Endothelial cell of umbilical vein (primary cell): ENCODE measurements around the gene KRT222. TPM values are rescaled to one million over a fixed set of nuclear protein-coding genes. Genes with fewer than 3 reads are reported as not detected.

Source experiments
- BruUV-seq: library from RNA; stranded (reverse); fragments of 400-500 nt; replicated peaks from 2 replicates; lab custom pipeline; 2021; lab: Mats Ljungman, UMichigan
- CTCF ChIA-PET: fragments of 300-600, 350-600 bp; sonication (Branson Sonifier 250); formaldehyde crosslinking; loops from one replicate; lab custom pipeline; 2021; ENCODE audit warnings: antibody characterized with exemption, inconsistent platforms; lab: Charles Lee
- POLR2A ChIA-PET: fragments of 300-600, 350-600 bp; sonication (Branson Sonifier 250); formaldehyde crosslinking; loops from one replicate; lab custom pipeline; 2021; ENCODE audit warnings: antibody characterized with exemption, inconsistent platforms; lab: Charles Lee
- DNase-seq: peaks from one replicate; pipeline ENCODE4 v3.0.0-alpha.2; 2011; ENCODE audit warnings: low read depth, low spot score
- FAIRE-seq: peaks from 2 replicates; lab custom pipeline; 2011; peaks lifted over from hg19 to GRCh38; lab: Jason Lieb, UNC
- H2AFZ ChIP-seq: 2 replicates; pipeline ENCODE4 v1.6.0; 2012; ENCODE audit warnings: low read depth, low read length, control low read depth, inconsistent platforms
- H3K27ac ChIP-seq: 2 replicates; pipeline ENCODE4 v1.5.1; 2011; ENCODE audit warnings: low read depth, mild to moderate bottlenecking, control low read depth, low read length, moderate library complexity; ENCODE audit not compliant: insufficient read depth
- H3K27me3 ChIP-seq, 2 experiments: 2 replicates each; pipeline versions ENCODE4 v1.6.0 to v1.6.1; 2011; ENCODE audit warnings: low read length in 2 of 2, mixed read lengths in 1 of 2; ENCODE audit not compliant: control insufficient read depth in 2 of 2, insufficient read depth in 2 of 2
- H3K36me3 ChIP-seq, 2 experiments: 2 replicates in 1 of 2; 3 replicates in 1 of 2; pipeline ENCODE4 v1.5.1; 2011; ENCODE audit warnings: low read length in 2 of 2, mild to moderate bottlenecking in 1 of 2, moderate library complexity in 1 of 2; ENCODE audit not compliant: control insufficient read depth in 2 of 2, insufficient read depth in 2 of 2; ENCODE audit errors: extremely low read depth in 1 of 2
- H3K4me1 ChIP-seq: 3 replicates; pipeline ENCODE4 v1.5.1; 2011; ENCODE audit warnings: mild to moderate bottlenecking, low read length; ENCODE audit not compliant: control insufficient read depth, insufficient read depth; ENCODE audit errors: extremely low read depth
- H3K4me2 ChIP-seq: 2 replicates; pipeline ENCODE4 v1.6.1; 2011; ENCODE audit warnings: low read length, control low read depth, mixed read lengths; ENCODE audit not compliant: insufficient read depth
- H3K4me3 ChIP-seq, 3 experiments: fragments of 200-600 bp in 1 of 3; sonication (generic), shearing (Covaris generic) in 1 of 3; replicated peaks in 1 of 3; 2 replicates each; pipeline ENCODE4 v1.5.1; 2011 to 2016; ENCODE audit warnings: control low read depth in 3 of 3, low read length in 3 of 3, mild to moderate bottlenecking in 2 of 3, inconsistent platforms in 1 of 3, low read depth in 1 of 3, moderate library complexity in 1 of 3; ENCODE audit not compliant: insufficient read depth in 1 of 3
- H3K79me2 ChIP-seq: 2 replicates; pipeline ENCODE4 v1.6.0; 2012; ENCODE audit warnings: low read length, inconsistent platforms; ENCODE audit not compliant: control insufficient read depth, insufficient read depth
- H3K9ac ChIP-seq: replicated peaks from 2 replicates; pipeline ENCODE3; 2011; ENCODE audit warnings: low read length, control low read depth; ENCODE audit not compliant: insufficient read depth; ENCODE audit errors: extremely low read depth
- H3K9me1 ChIP-seq: replicated peaks from 3 replicates; pipeline ENCODE4 v1.6.0; 2011; ENCODE audit warnings: mild to moderate bottlenecking, low read length; ENCODE audit not compliant: control insufficient read depth, insufficient read depth; ENCODE audit errors: extremely low read depth
- H3K9me3 ChIP-seq: replicated peaks from 2 replicates; pipeline ENCODE4 v1.5.1; 2012; ENCODE audit warnings: low read length, inconsistent platforms; ENCODE audit not compliant: control insufficient read depth, insufficient read depth
- H4K20me1 ChIP-seq: replicated peaks from 2 replicates; pipeline ENCODE3; 2011; ENCODE audit warnings: mild to moderate bottlenecking, low read length; ENCODE audit not compliant: control insufficient read depth, insufficient read depth; ENCODE audit errors: extremely low read depth
- CTCF ChIP-seq, 2 donors: IDR thresholded peaks; 1 replicate in 1 of 2; 2 replicates in 1 of 2; pipeline ENCODE4 v1.5.1; 2011; ENCODE audit warnings: low read length in 2 of 2, mild to moderate bottlenecking in 2 of 2, moderate library complexity in 2 of 2, control low read depth in 1 of 2, inconsistent platforms in 1 of 2, low read depth in 1 of 2; ENCODE audit not compliant: insufficient read depth in 1 of 2; ENCODE audit errors: extremely low read depth in 1 of 2
- EZH2 ChIP-seq: IDR thresholded peaks from 2 replicates; pipeline ENCODE4 v1.6.1; 2012; ENCODE audit warnings: borderline replicate concordance, low read depth, mild to moderate bottlenecking, moderate library complexity, low read length, inconsistent platforms; ENCODE audit not compliant: severe bottlenecking
- FOS ChIP-seq: IDR thresholded peaks from 2 replicates; pipeline ENCODE4 v1.6.1; 2011; ENCODE audit warnings: mild to moderate bottlenecking, low read length, moderate library complexity, borderline replicate concordance; ENCODE audit not compliant: insufficient read depth
- GATA2 ChIP-seq: IDR thresholded peaks from 2 replicates; pipeline ENCODE4 v1.7.0; 2011; ENCODE audit warnings: low read depth, mild to moderate bottlenecking, moderate library complexity, mixed read lengths, low read length; ENCODE audit not compliant: insufficient read length, insufficient read depth
- JUN ChIP-seq: IDR thresholded peaks from 2 replicates; pipeline ENCODE4 v1.6.1; 2011; ENCODE audit warnings: borderline replicate concordance, low read depth; ENCODE audit not compliant: insufficient read length, insufficient read depth
- MAX ChIP-seq: IDR thresholded peaks from 2 replicates; pipeline ENCODE4 v1.6.1; 2011; ENCODE audit not compliant: insufficient read depth, insufficient read length
- MYC ChIP-seq: IDR thresholded peaks from one replicate; pipeline ENCODE4 v1.6.1; 2011; ENCODE audit warnings: mild to moderate bottlenecking, low read depth, low read length
- POLR2A ChIP-seq: IDR thresholded peaks from 2 replicates; pipeline ENCODE4 v1.6.1; 2012; ENCODE audit warnings: low read depth, mild to moderate bottlenecking, control low read depth, low read length
- POLR2AphosphoS5 ChIP-seq: IDR thresholded peaks from 2 replicates; pipeline ENCODE4 v1.6.1; 2012; ENCODE audit warnings: low read depth, mild to moderate bottlenecking, control low read depth, low read length, moderate library complexity; ENCODE audit not compliant: insufficient read depth
- dilution Hi-C: fragments of 300-500 bp; cut with MboI; formaldehyde crosslinking; loops from one replicate; pipeline ENCODE4 v1.15.0; 2019; ENCODE audit warnings: low sequenced_read_pairs; ENCODE audit not compliant: extremely low pct_ligation_motif_present
- intact Hi-C: fragments of 100-400 bp; cut with micrococcal nuclease; formaldehyde crosslinking; loops from one replicate; pipeline ENCODE4 v1.10.0; 2022
- polyA plus RNA-seq, 4 experiments: library from polyadenylated mRNA; depleted of rRNA in 3 of 4; stranded (reverse) in 3 of 4; unstranded in 1 of 4; fragments of >200 nt; gene quantifications; 2 replicates each; pipeline versions ENCODE4 v1.2.1 to v1.2.3, GENCODE V29; 2011 to 2012; ENCODE audit warnings: missing spikeins in 1 of 4
- total RNA-seq: library from RNA; stranded (reverse); gene quantifications from 2 replicates; pipeline ENCODE4 v1.2.3, GENCODE V29; 2021

The KRT222 gene
- total and polyA plus RNA-seq, 2 donors (not counting 3 experiments of a cell fraction or from before 2014, with no cell fraction given): not detected

- Histone ChIP-seq H3K4me2 (no peak overlapping the region), H3K27me3 (no peaks in the 10 kb centered on the region), H3K4me1 (no peaks in the 10 kb centered on the region), H4K20me1 (peaks cover 2% of the 10 kb centered on the region), H3K9ac (no peak overlapping the region), H3K79me2 (peaks cover 7% of the 10 kb centered on the region), H3K9me1 (no peaks in the 10 kb centered on the region), H3K4me3 (no peak overlapping the region), H3K27ac (no peak overlapping the region), H3K36me3 (peaks cover 14 to 35% of the 10 kb centered on the region in 2 experiments), H2AFZ (no peak overlapping the region), H3K9me3 (no peaks in the 10 kb centered on the region)
- BruUV-seq: no TSS peak
- ChIA-PET POLR2A (no interaction called here), CTCF (interaction anchor here (1.0 to 2.5 kb wide), 2 partner anchors 10 to 14 kb away, joined by 6 to 9 read pairs; no protein-coding TSS in a partner anchor)
- FAIRE-seq (no peak), DNase-seq (no peak)
- intact Hi-C loops (no loop called here), dilution Hi-C loops (no loop called here)
- TF ChIP-seq MAX (no peak), FOS (no peak), CTCF (IDR thresholded peaks at IDR 0.05; ENCODE audit: extremely low read depth in 1 of 2, insufficient read depth in 1 of 2, low read depth in 1 of 2, low read length in 2 of 2) (no peak), JUN (no peak), POLR2AphosphoS5 (no peak), EZH2 (no peak), GATA2 (no peak), POLR2A (no peak), MYC (no peak)
These were observed 31.1 kb downstream of the KRT222 start for GRCh38 chr17:40633871-40634270.
